ENCODE results near the gene IL17RC.

The IL17RC gene

GRCh38 chr3:9876991-9877390, 39.9 kb upstream of the IL17RC start:
- H3K4me3 ChIP-seq (ENCODE audit: low read depth, low read length), result no peak overlapping the region
- TF ChIP-seq CTCF (IDR thresholded peaks at IDR 0.05; ENCODE audit: borderline replicate concordance, insufficient read depth, low read depth, low read length), result no peak

GRCh38 chr3:9878700-9879099, 38.2 kb upstream of the IL17RC start:
- no peak overlapping the region for H3K4me3 ChIP-seq (ENCODE audit: low read depth, low read length)
- TF ChIP-seq CTCF (IDR thresholded peaks at IDR 0.05; ENCODE audit: borderline replicate concordance, insufficient read depth, low read depth, low read length), result no peak

- no peak within 1 kb of the TSS for H3K4me3 ChIP-seq (ENCODE audit: low read depth, low read length)
- TF ChIP-seq CTCF (IDR thresholded peaks at IDR 0.05; ENCODE audit: borderline replicate concordance, insufficient read depth, low read depth, low read length), result no peak
Measured at GRCh38 chr3:9879830-9880549, 36.9 kb upstream of the IL17RC start, which contains the start of gene CIDEC. Gene CIDEC, minus strand, starts transcription at chr3:9880253. Its CDS starts 1,767 bp downstream, at chr3:9878486.

- no peak for TF ChIP-seq CTCF (IDR thresholded peaks at IDR 0.05; ENCODE audit: borderline replicate concordance, insufficient read depth, low read depth, low read length)
- no peak overlapping the region for H3K4me3 ChIP-seq (ENCODE audit: low read depth, low read length)
Measured at GRCh38 chr3:9881441-9881840, 35.5 kb upstream of the IL17RC start.

- TF ChIP-seq CTCF (IDR thresholded peaks at IDR 0.05; ENCODE audit: borderline replicate concordance, insufficient read depth, low read depth, low read length), result no peak
- H3K4me3 ChIP-seq (ENCODE audit: low read depth, low read length), result no peak overlapping the region
Measured at GRCh38 chr3:9883706-9884554, 33.0 kb upstream of the IL17RC start.

GRCh38 chr3:9884555-9885165, 32.2 kb upstream of the IL17RC start:
- TF ChIP-seq CTCF (IDR thresholded peaks at IDR 0.05; ENCODE audit: borderline replicate concordance, insufficient read depth, low read depth, low read length), result no peak
- no peak overlapping the region for H3K4me3 ChIP-seq (ENCODE audit: low read depth, low read length)

Measured in GM12875 (cell line).